Erythroblast (primary cell): ENCODE measurements around the gene DENND6A.

Experiments used
- GATA1 ChIP-seq: IDR thresholded peaks from 2 replicates; pipeline ENCODE4 v1.6.1; 2011; ENCODE audit warnings: low read depth, mild to moderate bottlenecking, control low read depth, low read length, moderate library complexity
- POLR2A ChIP-seq: IDR thresholded peaks from 2 replicates; pipeline ENCODE4 v1.6.1; 2011; ENCODE audit warnings: mild to moderate bottlenecking, low read length

DNA sequence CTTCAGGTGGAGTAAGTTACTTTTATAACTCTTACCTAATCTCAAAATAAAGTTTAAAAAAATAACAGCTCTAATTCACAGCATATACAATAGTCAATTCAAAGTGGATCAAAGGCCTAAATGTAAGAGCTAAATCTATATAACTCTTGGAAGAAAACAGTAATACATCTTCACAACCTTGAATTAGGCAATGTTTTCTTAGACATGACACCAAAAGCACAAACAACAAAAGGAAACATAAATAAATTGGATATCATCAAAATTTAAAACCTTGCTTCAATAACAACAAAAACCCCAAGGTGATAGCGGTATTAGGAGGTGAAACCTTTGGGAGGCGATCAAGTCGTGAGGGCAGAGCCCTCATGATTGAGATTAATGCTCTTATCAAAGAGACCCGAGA is 12.8 kb downstream of the DENND6A start:
- no peak for TF ChIP-seq POLR2A
- TF ChIP-seq GATA1, result no peak
